NCI-H1048 (cell line): ENCODE measurements around the gene AGTR1.
"Not testable (repeated sequence)": the region's sequence is repeated elsewhere in the genome, so short reads cannot be mapped to it uniquely, and the experiment has no call there.

Experiments
- DNase-seq: peaks from one replicate; lab custom pipeline; 2025; lab: John Stamatoyannopoulos, UW

The AGTR1 gene

DNA sequence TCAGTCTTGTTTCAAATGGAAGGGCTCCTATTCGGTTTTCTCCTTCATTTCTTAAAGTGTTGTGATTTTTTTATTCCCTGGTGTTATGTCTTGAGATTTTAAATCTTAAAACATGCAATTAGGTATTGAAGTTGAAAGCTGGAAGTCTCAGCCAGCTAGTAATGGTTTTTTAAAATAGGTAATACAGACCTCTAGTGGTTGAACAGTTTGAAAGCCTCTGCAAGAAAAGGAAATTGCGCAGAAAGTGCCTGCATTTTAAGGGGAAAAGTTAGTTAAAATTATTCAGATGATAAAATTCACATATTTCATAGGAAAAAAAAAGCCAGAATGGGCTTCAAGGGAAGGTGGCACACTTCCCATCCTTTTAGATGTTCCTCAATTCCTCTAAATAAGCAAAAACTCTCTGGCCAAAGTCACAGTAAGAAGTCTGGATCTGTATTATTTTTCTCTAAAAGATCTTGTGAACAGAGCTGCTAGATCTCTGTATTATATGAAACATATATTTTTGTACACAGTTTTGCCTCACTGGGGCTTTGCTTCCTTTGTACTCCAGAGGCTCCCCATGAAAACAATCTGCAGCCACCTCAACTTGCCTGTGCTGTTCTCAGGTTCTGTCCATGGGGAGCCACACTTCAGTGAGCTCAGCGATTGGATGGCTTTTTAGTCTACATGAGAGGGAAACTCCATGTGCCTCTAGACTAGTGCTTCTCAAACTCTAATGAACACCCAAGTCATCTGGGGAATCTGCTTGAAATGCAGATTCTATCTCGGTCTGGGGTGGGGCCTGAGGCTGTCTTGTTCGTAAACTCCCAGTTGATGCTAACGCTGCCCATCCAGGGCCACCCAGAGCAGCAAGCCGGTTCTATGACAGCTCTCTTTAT lies 21.5 kb downstream of the AGTR1 start:
- DNase-seq, result no peak

DNA sequence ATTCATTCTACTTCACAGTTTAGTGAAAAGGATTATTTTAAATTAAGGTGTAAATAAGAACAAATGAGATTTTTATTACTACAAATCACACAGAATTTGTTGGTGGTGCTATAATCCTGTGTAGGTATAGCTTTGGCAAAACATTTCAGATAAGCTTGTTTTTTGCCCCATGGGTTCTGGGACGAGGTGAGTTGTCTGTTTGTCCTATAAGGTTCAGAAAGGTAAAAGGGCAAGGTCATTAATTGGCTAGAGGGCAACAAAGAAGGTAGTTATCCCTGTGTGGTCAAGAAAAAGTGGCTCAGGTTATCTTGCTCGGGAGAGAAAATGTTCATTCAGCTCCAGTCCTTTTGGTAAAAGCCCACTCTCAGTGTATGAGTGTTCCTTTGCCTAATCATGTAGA lies 23.2 kb downstream of the AGTR1 start:
- no peak for DNase-seq

- DNase-seq, result no peak
Measured at GRCh38 chr3:148723631-148724030, 25.9 kb downstream of the AGTR1 start.

GRCh38 chr3:148727231-148727630 lies 29.5 kb downstream of the AGTR1 start:
- no peak for DNase-seq

GRCh38 chr3:148728753-148729152 lies 31.1 kb downstream of the AGTR1 start:
- DNase-seq, result no peak

DNA sequence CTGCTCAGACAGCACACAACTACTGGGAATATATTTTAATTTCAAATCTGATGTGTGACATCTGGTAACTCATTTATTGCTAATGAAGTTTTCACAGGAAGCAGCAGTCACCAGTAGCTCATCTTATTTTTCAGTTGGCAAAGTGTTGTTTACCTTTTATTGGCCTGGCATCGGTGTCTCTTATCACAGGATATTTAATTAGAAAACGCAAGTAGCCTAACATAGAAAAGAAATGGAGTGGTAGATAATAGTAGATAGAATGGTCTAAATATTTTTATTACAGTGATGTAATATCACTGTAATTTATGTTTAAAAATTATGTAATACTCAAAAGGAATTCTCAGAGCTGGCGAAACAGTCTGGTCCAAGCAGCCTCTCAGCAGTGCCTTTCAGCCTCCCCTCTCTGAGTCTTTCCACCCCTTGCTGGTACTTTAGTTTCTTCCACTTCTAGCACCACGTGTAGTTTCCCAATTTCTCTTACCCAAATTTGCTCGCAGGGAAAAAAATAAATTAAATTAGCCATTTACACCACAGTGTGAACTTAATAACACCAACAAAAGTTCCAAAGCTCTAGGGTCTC lies 31.9 kb downstream of the AGTR1 start:
- no peak for DNase-seq

DNA sequence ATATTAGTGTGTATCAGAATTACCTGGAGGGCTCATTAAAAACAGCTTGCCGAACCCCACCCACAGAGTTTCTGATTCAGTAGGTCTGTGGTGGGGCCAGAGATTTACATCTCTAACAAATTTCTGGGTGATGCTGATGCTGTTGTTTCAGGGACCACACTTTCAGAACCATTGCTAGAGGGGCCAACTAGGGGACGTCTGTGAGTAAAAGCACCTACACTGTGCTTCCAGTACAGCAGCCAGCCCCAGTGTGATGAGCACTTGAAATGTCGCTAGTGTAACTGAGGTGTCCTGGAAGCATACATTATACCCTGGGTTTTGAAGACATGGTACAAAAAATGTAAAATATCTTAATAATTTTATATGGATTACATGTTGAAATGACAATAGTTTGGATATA lies 33.0 kb downstream of the AGTR1 start:
- DNase-seq, result no peak

- DNase-seq, result no peak
Measured at GRCh38 chr3:148735597-148735996, 37.9 kb downstream of the AGTR1 start.

DNA sequence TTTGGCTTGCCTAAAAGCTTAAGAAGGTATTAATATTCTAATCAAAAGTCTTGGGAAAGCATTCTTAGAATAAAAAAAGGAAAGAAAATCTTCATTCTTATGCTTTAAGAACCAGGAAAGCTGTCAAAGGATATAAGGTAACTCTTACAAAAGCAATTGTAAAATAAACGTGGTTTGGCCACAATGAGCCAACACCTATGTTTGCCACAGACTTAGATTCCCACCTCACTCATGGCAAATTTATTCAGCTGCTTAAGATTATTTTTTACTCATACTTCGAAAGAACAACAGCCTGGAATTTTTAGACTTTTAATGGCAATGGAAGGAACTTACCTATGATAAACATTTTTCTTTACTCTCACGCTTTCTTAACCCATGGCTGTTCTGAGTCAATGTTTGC lies 38.4 kb downstream of the AGTR1 start:
- no peak for DNase-seq

DNA sequence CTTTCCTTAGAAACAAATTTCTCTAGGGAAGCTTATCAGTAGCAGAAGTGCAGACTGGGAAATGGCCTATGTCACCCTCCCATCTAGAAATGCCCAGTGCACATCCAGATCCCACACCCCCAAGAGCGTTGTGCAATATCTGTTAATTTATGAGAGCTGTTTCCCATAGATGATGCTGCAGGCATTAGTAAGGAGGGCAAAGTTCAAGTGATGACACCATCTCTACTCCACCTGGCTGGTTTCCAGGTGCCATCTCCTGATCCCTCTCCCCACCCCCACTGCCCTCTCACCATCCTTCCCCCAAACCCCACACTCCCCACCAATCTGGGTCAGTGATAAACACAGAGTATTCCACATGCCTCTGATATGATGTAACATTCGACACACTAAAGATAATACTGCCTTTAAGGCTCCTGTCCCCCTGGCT lies 39.4 kb downstream of the AGTR1 start:
- DNase-seq, result no peak

GRCh38 chr3:148739720-148740119 lies 42.0 kb downstream of the AGTR1 start:
- no peak for DNase-seq

DNA sequence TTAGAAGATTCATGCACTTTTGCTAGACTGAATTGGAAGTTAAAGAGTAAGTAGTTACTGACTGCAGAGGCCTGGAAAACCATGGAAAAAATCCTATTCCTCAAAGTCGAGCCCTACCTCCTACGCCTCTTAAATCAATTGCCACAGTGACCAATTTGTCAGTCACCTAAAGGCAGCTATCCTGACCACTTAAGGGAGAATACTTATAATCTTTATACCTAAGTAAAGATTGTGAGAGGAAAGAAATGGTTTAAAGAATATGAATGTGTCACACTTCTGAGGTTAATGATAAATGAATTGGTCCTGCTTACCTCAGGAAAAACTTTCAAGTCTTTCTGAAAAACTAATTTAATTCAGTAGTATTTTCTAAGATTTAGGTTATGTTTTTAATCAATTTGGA lies 42.6 kb downstream of the AGTR1 start:
- DNase-seq, result no peak

GRCh38 chr3:148741219-148741618 lies 43.5 kb downstream of the AGTR1 start:
- no peak for DNase-seq

DNA sequence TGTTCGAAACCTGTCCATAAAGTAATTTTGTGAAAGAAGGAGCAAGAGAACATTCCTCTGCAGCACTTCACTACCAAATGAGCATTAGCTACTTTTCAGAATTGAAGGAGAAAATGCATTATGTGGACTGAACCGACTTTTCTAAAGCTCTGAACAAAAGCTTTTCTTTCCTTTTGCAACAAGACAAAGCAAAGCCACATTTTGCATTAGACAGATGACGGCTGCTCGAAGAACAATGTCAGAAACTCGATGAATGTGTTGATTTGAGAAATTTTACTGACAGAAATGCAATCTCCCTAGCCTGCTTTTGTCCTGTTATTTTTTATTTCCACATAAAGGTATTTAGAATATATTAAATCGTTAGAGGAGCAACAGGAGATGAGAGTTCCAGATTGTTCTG lies 44.4 kb downstream of the AGTR1 start:
- no peak for DNase-seq

GRCh38 chr3:148746053-148746452 lies 48.4 kb downstream of the AGTR1 start:
- no peak for DNase-seq

GRCh38 chr3:148748283-148748682 lies 50.6 kb downstream of the AGTR1 start:
- DNase-seq, result no peak

GRCh38 chr3:148750296-148750695 lies 52.6 kb downstream of the AGTR1 start:
- no peak for DNase-seq

- no peak for DNase-seq
Measured at GRCh38 chr3:148751461-148751860, 53.8 kb downstream of the AGTR1 start.

DNA sequence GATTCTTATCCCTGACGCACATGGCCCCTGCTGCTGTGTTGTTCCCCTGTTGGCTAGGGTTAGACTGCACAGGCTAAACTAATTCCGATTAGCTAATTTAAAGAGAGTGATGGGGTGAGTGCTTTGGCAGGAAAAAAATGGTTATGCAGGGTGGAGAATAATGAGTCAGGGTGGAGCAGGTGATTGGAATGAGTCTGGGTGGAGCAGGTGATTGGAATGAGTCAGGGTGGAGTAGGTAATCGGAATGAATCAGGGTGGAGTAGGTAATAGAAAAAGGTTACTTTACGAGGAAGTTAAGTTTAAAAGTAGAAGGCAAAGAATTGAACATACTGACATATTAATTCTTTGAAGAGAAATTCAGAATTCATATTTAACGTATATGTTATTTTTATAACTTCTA lies 55.7 kb downstream of the AGTR1 start:
- DNase-seq, result not testable (repeated sequence)

- no peak for DNase-seq
Measured at GRCh38 chr3:148755570-148755969, 57.9 kb downstream of the AGTR1 start.

- no peak for DNase-seq
Measured at GRCh38 chr3:148756311-148756710, 58.6 kb downstream of the AGTR1 start.

DNA sequence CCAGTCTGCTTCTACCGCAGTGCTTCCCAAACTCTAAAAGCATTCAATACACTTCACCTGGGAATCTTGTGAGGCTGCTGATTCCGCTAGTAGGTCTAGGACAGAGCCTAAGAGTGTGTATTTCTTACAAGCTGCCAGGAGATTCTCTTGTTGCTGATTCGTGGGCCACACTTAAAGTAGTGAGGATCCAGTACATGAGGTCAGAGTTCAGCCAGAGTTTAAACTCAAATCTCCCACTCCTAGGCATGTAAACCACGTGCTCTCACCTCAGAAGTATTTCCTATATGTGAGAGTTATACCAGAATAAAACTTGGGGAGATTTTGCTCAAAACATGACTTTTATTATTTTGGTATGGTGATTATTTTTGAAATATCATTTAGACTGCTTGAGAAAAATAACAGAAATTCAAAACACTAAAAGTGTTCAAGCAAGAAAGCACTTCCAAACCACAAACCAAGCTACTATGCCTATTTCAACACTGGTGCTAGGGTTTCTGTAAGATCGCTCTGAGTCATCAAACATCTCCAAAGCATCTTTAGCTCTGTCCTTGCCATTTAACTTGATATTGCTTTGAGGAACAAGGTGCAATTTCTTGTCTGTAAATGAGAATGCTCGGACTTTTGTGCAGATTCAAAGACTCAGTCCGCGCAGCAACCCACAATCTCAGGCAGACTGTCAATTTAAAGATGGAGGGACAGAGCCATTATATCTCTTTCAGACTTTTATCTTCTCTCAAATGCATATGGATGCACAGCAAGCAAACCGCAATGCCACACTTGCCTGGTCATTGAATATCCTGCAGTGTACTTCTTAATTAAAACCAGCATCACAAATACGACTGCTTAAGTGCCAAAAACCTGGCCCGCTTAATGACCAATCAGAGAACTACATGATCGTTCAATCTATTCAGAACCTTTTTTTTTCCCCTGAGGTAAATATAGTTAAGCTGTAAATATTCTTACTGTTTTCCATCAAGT lies 59.8 kb downstream of the AGTR1 start:
- no peak for DNase-seq
